Lower leg skin (tissue), 4 donors: Measurements from ENCODE around the gene PTCRA. TPM values are rescaled to one million over a fixed set of nuclear protein-coding genes. Genes with fewer than 3 reads are reported as not detected.

Source experiments
- DNase-seq, 2 donors: peaks; one replicate each; pipeline ENCODE4 v3.0.0-alpha.2; 2019; ENCODE audit warnings: low spot score in 2 of 2
- H3K4me3 ChIP-seq: fragments of 200-600 bp; sonication (generic); 2 replicates; pipeline ENCODE4 v1.5.1; 2017; ENCODE audit warnings: mild to moderate bottlenecking, low read depth; ENCODE audit not compliant: poor library complexity, severe bottlenecking
- CTCF ChIP-seq, 3 donors: fragments of 450-650 bp; IDR thresholded peaks; one replicate each; pipeline ENCODE4 v1.5.1; 2016; ENCODE audit warnings: antibody characterized with exemption in 3 of 3, mild to moderate bottlenecking in 3 of 3, moderate library complexity in 2 of 3
- POLR2A ChIP-seq, 2 donors: fragments of 450-650 bp; IDR thresholded peaks; one replicate each; pipeline ENCODE4 v1.6.1; 2016 to 2017; ENCODE audit warnings: antibody characterized with exemption in 2 of 2, mild to moderate bottlenecking in 1 of 2, moderate library complexity in 1 of 2
- WGBS, 2 donors: methylation state at CpG; one replicate each; pipeline ENCODE4 v1.1.5; 2018; 5-methylcytosine and 5-hydroxymethylcytosine counted together
- intact Hi-C: fragments of 100-400 bp; cut with DNase I; formaldehyde crosslinking; loops from one replicate; pipeline ENCODE4 v1.15.0; 2023; ENCODE audit warnings: low total_unique reads
- total RNA-seq, 4 donors: library from RNA; depleted of rRNA; stranded (reverse); fragments of >200 nt; gene quantifications; one replicate each; pipeline ENCODE4 v1.1.0, GENCODE V29; 2016

Gene PTCRA
- total RNA-seq, 4 donors from 2014 or later = not detected

- intact Hi-C loops = no loop called here
- TF ChIP-seq POLR2A (IDR thresholded peaks at IDR 0.05) = no peak
- no peak for TF ChIP-seq CTCF (IDR thresholded peaks at IDR 0.05)
- 94 to 97% methylated on average over 9 to 12 of the region's 12 CpGs for WGBS, 2 donors
- H3K4me3 ChIP-seq = no peak overlapping the region
- no peak for DNase-seq
Measured at GRCh38 chr6:42968126-42968701, 52.4 kb downstream of the PTCRA start.

GRCh38 chr6:42968783-42969182 lies 52.9 kb downstream of the PTCRA start:
- intact Hi-C loops = no loop called here
- no peak overlapping the region for H3K4me3 ChIP-seq
- DNase-seq = no peak
- WGBS, 2 donors = 92 to 93% methylated on average over 4 of the region's 4 CpGs
- no peak for TF ChIP-seq CTCF (IDR thresholded peaks at IDR 0.05)
- TF ChIP-seq POLR2A (IDR thresholded peaks at IDR 0.05) = no peak

DNA sequence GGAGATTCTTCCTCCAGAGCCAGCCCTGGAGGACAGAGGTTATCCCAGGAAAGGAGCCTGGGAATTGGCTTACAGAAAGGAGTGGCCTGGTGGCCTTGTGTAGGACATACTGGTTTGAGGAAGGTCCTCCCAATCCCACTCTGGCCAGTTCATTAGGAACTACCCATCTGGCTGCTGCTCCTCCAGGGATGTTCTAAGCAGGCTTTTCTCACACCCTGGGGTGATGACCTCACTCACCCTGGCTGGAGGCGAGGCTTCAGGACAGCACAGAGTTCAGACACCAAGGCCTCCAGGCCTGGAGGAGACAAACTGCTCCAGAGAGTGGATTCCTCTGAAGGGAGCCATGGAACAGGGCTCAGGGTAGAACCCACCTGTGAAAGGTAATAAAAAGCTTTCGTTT lies 53.6 kb downstream of the PTCRA start:
- WGBS, 2 donors = 88 to 94% methylated on average over 2 of the region's 2 CpGs
- intact Hi-C loops = no loop called here
- no peak for TF ChIP-seq CTCF (IDR thresholded peaks at IDR 0.05)
- no peak for TF ChIP-seq POLR2A (IDR thresholded peaks at IDR 0.05)
- no peak for DNase-seq
- no peak overlapping the region for H3K4me3 ChIP-seq

DNA sequence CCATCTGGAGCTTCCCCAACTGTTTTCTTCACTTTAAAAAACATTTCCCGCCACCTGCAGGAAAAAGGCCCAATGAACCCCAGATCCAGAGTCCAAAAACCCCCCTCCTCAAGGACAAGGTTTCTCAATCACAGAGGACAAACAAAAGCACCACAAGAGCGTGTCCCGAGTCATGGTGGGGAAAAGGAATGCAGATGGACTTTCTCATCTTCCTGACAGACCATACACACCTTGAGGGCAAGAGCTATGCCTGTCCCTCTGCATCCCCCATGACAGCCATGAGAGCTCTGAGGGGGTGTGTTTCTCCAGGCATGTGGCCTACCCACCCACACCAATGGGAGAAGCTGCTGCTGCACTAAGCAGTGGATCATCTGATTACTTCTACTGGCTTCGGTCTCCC lies 54.1 kb downstream of the PTCRA start:
- intact Hi-C loops = no loop called here
- no peak for DNase-seq
- no peak overlapping the region for H3K4me3 ChIP-seq
- 87 to 93% methylated on average over 4 of the region's 4 CpGs for WGBS, 2 donors
- TF ChIP-seq POLR2A (IDR thresholded peaks at IDR 0.05) = no peak
- TF ChIP-seq CTCF (IDR thresholded peaks at IDR 0.05) = no peak

DNA sequence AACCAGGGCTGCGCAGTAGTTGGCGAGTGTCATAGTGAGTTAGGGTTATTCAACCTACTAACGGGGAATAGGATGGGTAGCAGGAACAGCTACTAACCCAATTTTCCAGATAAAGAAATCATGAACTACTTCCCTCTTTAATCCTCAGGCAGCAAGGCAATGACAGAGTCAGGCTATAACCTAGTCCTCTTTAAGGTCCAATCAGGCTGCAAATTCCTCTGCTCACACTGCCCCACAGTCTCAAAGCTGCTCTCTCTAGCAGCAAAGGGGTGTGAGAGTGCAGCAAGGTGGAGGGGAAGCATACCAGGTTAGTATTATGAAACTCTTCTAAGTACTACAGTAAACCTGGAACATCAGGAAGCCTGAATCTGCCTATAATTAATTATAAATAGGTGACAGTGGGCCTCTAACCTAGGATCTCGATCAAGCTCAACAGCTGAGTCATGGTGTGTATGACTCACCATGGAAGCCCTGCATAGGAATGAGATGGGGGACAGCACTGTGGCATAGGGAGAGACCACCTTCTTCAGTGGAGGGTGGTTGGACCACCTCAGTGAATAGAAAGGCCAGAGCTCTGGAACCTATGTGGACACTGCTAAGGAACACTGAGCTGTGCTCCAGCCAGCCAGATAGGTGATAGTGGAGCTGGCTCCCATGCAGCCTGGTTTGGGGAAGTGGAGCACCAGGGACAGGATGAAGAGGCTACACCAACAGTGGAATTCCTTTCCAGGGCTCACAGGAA lies 55.2 kb downstream of the PTCRA start:
- TF ChIP-seq POLR2A (IDR thresholded peaks at IDR 0.05) = no peak
- no peak for TF ChIP-seq CTCF (IDR thresholded peaks at IDR 0.05)
- intact Hi-C loops = no loop called here
- WGBS, 2 donors = 71 to 76% methylated on average over 4 of the region's 4 CpGs
- H3K4me3 ChIP-seq = no peak overlapping the region
- DNase-seq = no peak
